Stimulated activated CD8-positive, alpha-beta memory T cell treated with anti-CD3 and anti-CD28 coated beads, Interleukin-15, amount 100 ng/mL, for 1 hour (primary cell): Measurements from ENCODE around the gene SNX4.
"Not testable (repeated sequence)": the region's sequence is repeated elsewhere in the genome, so short reads cannot be mapped to it uniquely, and the experiment has no call there.

Source experiments
- DNase-seq: peaks from one replicate; pipeline ENCODE4 v3.0.0-alpha.2; 2020; ENCODE audit warnings: low read depth

SNX4 gene

DNA sequence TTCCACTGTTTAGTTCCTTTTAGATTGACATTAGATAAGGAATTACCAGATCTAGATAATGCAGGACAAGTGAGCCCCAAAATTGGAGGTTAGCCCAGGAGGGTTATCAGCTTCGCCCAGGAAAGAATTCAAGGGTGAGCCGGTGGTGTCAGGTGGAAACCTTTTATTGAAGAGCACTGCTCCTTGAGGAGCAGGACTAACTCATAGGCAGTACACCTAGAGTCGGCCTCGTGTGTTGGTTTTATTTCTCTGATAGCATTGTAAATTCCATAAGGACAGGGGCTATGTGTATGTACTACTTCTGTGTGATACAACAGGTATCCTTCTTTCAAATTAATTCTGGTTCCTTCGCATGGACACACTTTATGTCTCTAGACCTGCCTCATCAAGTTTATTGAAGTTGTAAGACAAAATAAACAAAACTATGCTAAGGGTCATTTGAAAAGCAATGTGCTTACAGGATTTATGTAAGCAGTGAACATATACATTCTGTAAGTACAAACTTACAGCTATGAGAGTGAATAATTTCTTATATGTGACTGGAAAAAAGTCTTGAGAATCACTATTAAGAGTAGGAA, 57.2 kb downstream of the SNX4 start:
- no peak for DNase-seq

DNA sequence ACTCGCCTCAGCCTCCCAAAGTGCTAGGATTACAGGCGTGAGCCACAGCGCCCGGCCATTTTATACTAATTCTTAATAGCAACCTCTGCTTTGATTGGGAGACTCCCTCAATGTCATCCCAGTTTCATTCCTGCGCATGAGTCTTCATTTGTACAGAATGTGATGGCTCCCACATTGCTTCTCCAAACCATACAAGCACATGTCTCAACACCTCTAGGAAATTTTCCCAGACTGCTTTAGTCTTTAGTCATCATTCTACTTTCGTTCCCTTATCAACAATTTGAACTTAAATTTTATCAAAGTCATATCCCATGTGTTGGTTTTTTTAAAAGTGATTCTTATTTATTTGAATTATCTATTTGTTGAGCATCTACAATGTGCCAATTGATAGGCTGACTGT, 58.1 kb downstream of the SNX4 start:
- DNase-seq, result no peak

DNA sequence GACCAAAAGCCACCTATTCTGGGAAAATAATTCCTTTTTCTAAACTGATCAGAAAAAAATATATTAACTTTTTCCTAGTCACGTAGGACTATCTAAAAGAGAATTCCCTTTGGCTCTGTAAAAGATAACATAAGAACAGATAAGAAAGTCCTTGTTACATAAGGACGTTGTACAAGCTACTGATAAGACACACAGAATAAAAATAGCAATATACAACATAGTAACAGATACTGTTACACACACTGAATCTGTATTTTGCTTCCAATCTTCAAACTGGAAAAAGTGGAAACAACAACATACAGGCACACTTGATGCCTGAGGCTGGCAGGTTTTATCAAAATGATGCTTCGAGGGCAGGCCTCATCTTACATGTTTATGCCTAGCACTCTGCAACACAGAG, 59.8 kb downstream of the SNX4 start:
- DNase-seq, result no peak

DNA sequence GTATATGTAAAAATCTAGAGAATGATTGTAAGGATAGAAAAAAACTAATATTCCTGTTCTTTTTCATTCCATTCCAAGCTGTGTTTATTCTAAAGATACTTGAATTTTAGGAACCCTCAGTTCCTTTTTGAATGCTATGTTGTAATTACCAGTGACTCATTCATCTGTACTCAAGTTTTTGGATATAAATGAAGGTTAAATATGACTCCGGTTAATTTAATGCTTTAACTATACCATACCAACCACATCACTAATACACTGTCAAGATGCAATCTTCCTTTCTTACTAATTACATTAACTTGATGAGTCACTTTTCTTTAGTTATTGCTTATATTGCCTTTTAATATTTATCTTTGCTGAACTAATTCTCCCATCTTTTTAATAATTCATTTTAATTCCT, 76.1 kb downstream of the SNX4 start:
- no peak for DNase-seq

DNA sequence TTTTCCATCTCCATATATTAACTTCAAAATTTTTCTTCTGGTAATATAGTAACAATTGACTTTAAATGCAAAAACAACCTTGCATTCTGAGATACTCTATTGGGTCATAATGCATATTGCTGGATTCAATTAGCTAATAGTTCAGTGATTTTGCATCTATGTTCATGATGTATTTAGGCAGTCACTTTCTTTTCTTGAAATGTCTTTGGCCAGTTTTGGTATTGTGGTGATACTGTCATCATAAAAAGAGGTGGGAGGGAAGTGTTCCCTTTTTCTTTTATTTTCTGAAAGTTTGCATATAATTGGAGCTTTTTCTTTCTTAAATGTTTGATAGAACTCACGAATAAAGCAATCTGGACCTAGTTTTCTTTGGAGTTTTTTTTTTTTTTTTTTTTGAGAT, 77.5 kb downstream of the SNX4 start:
- DNase-seq, result no peak

DNA sequence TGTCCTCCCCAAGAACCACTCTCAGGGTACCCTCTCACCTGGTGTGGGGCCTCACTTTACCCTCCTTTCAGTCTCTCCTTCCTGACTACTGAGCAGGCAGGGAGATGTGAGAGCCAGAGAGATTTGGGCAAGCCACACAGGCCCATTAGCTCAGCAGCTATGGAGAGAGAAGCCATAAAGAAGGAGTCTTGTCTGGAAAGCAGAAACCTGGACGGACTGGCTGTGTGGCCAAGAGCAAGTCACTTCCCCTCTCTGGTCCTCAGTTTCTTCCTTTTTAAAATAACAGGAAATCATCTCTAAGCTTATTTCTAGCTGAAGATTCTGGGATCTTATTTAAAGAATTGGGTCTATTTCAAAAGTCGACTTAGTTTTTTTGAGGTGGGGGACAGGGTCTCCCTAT, 79.0 kb downstream of the SNX4 start:
- DNase-seq, result no peak

DNA sequence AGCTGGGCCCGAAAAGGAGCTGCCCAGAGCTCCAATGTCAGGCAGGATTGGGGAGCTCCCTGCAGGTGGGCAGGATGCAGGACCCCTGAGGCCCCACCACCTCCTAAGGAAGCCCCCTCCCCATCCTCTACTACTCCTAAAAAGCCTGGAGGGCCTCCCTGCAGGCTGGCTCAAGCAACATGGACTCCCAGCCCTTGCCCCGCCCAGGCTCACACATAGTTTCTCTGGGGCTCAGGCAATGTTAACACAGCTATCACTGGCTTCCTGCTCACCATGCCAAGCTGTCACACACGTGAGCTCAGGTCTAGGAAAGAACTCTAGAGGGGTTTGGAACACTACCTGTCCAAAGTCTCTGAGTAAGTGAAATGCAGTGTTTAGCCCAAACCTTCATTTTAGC, 79.4 kb downstream of the SNX4 start:
- DNase-seq, result no peak

DNA sequence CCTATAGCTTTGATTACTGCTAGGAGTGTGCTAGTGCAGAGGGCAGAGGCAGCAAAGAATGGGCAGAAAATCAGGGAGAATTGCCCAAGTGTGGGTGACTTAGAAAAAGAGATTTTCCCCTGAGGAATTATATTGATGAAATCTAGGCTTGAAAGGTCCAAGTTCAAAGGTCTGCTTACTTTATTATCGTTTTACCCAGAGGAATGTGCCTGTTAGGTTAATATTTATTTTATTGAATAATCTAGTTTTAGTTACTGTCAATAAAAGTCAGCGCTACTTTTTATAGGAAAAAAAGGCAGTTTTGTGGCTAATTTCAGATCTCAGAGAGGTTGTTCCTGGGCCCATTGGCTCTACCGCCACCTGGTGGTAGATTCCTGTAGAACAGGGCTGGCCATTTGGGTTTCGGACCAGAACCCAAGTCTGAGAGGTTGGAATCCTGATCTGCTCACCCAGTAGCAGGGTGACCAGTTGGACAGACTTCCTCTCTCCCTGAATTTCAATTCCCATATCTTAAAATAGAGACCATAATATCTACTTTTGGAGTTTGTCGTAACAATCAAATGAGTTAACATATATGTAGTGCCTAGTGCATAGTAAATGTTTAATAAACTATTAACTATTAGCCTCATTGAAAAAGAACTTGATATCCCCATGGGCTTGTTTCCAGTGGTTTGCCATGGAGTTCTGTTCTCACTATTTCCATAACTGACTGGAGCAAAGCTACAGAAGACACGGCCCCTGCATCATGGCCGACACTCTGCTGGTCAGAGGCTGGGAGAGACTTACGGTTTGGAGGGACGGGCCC, 82.2 kb downstream of the SNX4 start:
- DNase-seq, result peak; percentile 55

DNA sequence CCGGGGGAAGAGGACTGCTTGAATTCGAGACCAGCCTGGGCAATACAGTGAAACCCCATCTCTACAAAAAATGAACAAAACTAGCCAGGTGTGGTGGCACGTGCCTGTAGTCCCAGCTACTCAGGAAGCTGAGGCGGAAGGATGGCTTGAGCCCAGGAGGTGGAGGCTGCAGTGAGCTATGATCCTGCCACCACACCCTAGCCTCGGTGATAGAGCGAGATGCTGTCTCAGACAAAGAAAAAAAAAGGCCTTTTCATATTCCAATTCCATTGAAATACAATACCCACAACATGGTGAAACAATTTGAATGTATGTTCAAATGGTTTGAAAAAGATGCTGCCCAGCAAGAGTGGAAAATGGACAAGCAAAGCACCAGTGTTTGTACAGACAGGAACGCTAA, 83.1 kb downstream of the SNX4 start:
- DNase-seq, result no peak

DNA sequence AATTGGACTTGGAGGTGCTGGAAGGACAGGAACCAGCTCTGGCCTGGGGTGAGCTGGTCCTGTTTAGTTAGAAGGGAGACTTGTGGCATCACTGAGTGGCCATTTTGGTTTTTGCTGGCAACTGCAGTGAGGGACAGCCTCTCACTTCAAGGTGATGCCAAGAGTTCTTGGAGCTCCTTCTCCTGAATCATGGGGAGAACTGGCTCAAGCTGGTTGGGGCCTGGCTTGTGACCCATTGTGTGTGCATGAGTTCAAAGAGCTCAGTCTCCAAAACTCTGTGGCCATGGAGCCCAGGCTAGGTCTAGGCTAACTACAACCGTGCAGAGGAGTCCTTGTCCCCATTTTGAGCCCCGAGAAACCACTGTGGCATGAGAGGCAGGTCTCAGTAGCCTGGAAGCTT, 84.8 kb downstream of the SNX4 start:
- no peak for DNase-seq

DNA sequence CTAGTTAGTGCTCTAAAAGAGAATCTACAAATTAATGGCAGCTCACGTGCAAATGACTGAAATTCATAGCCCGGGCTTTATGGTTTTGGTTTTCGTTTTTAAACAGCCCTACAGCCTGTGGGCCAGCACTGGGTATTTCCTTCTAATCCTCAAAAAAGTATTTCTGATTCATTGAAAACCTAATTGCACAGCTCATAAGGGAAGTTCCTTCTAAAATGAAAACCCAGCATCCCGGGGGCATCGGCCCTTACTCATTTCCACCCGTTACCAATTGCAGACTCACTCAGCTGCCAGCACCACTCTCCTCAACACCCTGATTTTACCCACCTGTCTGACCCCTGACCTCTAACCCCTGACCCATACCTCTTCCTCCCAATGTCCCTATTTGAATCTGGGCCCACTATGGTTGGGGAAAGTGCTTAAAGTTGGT, 85.4 kb downstream of the SNX4 start:
- no peak for DNase-seq

DNA sequence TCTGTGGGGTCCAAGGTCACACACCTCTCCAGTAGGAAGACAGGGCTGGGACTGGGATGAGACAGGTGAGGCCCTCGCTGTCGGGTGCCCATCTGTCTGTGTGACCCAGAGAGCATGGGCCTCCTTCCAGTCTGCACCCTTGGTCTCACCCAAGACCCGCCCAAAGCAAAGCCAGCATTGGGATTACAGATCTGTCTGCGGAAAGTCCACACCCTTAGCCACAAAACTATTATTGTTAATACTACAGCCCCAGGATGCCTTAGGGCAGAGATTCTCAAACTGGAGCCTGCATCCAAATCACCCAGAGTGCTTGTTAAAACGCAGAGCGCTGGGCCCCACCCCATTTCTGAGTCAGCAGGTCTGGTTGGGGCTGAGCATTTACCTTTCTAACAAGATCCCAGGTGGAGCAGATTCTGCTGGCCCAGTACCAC, 86.4 kb downstream of the SNX4 start:
- no peak for DNase-seq

DNA sequence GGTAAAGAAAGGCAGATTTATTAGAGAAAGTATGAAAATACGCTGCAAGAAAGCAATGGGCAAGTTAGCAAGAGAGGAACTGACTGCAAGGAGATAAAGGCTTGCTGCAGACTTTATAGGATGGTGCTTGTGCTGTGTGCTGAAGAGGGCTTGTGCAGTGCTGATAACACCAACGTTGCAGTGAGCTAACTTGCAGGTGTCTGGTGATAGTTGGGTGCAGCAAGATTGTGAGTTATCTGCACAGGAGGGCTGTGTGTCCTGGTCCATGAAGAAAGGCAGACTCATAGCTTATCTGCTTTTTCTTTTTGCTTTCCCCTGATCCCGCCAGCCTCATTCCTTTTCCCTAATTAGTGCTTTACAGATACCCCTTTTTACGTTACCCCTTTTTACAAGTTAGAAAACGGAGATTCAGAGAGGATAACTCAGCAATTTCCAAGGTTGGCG, 86.9 kb downstream of the SNX4 start:
- DNase-seq, result no peak

DNA sequence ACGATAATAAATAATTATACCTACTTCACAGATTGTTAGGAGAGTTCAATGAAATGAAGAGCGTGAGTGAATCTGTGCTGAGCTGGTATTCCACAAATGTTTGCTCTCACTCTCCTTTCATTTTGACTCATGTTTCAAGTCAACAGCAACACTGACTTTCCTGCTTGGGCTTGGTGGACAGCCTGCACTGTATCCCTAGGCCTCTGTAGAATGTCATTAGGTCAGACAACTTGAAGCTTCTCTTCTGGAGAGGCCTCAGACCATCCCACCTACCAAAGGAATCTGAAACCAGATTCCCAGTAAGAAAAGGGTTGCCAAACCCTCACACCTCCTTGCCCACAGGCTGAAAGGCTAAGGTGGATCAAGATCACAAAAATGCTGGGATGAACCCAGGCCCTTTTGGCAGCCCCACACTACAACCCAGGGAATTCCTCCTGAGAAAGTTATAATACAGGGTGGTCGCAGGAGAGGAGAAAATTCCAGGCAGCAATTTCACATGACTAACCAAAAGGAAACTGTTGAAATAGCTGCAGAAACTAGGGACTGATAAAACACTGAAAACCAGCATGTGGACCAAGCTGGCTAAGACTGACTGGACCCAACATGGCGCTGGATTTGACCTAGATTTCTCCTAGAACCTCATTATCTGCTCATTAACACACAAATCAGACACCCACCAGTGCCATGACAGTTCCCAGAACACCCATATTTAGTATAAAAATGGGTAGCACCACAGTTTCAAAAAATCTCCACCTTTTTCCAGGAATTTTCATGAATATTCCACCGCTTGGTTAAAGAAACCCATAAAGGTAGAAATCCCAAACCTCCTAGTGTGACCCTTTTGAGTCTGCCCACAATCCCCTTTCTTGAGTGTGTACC, 87.9 kb downstream of the SNX4 start:
- no peak for DNase-seq

DNA sequence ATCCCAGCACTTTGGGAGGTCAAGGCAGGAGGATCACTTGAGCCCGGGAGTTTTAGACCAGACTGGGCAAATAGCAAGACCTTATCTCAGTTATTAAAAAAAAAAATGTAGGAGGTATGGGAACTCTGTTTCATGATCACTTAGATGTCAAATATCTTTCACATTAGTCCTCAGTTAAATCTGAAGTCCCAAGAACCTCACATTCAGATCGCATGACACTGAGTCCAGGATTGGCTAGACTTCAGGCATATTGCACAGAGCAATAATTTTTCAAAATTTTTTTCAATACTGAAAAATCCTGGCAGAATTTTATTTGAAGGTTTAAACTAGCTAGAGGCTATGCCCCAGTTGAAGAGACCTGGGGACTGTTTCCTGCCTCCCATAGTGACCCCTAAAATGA, 88.6 kb downstream of the SNX4 start:
- no peak for DNase-seq

DNA sequence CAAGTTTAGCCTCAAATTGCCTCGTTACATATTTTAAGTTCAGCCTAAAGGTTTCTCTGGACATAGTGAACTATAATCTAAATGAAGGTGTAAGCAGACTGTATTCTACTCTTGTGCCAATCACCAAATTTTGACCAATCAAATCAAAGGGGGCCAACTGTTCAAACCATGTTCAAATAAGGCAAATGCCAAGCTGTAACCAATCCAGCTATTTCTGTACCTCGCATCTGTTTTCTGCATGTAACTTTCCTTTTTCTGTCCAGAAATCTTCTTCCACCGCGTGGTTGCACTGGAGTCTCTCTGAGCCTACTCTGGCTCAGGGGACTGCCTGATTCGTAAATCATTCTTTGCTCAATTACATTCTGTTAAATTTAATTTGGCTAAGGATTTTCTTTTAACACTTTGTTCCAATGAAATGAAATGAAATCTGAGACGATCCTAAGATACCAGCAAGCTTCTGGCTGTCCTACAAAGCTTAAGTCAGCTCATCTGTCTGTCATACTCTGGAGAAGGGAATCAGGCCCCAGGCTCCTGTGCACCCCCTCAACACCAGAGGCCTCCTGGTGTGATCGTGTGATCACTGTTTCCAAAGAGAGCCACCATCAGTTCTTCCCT, 91.7 kb downstream of the SNX4 start:
- DNase-seq, result no peak

DNA sequence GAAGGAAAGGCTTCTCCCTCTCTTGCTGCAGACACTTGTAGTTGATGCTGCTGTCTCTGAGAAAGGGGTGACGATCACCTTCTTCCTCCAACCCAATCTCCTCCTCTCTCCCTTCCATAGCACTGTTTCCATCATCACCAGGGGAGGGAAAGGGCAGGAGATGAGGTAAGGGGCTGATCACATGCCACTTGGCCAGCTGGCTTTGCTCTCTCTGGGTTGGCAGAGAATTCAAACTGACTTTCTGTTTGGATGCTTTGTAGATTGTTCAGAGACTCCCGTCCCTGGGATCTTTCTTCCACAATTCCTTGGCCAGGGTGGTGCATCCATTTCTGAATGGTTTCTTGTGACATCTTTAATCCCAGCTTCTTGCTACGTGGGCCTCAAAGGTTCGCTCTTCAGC, 101.7 kb downstream of the SNX4 start:
- DNase-seq, result no peak

DNA sequence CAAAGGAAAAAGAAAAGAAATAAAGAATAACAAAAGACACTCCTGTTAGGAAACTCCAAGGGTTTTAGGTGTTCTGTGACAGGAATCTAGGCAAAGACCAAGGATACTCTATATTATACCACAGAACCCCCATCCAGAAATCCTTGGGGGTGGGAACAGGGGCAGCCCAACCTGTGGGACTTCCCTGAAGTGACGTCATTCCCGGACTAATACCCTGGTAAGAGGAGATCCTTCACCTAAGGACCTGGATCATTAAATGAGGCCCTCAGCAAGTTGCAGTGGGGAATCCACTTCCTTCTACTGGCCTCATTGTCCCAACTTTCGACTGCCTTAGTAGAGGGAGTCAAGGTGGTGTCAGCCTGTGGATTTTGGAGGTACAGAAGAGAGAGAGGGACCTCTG, 103.8 kb downstream of the SNX4 start:
- no peak for DNase-seq

DNA sequence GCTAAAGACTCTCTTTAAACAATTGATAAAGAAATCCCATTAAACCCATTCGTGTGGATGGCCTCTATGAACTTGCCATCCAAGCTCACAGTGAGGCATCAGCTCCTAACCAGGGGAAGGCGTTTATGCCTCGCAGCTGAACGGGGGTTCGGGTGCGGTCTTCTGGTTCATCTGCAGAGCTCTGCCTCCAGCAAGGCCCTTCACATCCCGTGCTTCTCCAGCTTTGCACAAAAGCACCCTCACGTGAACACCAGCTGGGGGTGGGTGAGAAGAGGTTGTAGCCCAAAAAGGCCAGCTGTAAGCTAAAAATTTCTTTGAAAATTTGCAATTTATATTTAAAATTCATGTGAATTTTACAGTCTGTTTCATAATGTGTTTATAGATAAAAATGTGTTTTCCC, 105.3 kb downstream of the SNX4 start:
- no peak for DNase-seq

DNA sequence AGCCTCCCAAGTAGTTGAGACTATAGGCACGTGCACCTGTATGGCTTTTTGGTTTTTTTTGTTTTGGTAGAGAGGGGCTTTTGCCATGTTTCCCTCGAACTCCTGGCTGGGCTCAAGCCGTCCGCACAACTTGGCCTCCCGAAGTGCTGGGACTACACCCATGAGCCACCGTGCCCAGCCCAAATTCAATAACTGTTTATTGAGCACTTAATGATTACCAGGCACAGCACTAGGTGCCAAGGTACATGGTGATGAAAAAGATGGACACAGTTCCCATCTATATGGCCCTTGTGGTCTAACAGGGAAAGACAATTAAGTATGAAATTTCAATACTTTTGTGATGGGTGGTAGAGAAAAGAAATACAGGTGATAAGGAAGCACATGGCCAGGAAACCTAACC, 109.1 kb downstream of the SNX4 start:
- no peak for DNase-seq

DNA sequence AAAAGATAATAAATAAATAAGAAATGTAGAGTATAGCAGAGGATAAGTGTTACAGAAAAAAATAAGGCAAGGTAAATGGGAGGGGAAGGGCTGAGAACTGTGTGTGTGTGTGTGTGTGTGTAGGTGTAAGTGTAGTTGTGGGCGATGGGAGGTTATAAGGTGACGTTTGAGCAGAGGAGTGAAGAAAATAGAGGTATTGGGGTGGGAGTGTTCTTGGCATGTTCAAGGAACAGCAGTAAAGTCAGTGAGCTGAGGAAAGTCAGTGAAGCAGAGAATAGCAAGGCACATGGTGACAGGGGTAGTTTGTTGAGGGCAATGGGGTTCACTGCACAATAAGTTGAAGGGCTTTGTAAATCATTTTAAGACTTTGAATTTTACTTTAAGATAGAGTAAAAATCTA, 113.9 kb downstream of the SNX4 start:
- no peak for DNase-seq

DNA sequence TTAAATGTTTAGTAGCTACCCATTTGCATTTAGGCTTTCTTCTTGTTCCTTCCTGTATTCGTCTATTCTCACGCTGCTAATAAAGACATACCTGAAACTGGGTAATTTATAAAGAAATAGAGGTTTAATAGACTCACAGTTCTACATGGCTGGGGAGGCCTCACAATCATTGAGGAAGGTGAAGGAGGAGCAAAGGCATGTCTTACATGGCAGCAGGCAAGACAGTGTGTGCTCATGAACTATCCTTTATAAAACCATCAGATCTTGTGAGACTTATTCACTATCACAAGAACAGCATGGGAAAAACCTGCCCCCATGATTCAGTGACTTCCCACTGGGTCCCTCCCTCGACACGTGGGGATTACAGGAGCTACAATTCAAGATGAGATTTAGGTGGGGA, 114.5 kb downstream of the SNX4 start:
- DNase-seq, result not testable (repeated sequence)

DNA sequence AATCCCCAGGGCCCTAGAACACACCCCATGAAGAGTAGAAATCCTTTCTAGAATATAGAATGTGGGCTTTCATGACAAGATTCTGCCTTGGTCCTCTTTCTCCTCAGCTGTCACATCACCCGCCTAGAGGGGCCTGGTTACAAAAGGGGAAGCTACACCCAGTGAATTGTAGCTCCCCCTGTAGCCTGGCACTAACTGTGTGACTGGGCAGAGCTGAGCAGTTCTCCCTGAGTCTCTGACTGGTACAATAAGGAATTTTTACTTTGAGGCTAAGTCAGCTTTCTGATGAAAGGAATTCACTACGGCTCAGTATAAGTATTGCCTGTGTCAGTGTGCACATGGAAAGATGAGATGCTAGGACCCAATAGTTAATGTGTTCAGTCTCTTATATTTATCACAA, 116.2 kb downstream of the SNX4 start:
- no peak for DNase-seq
